Measurements from ENCODE around the gene PAF1.

Gene PAF1

DNA sequence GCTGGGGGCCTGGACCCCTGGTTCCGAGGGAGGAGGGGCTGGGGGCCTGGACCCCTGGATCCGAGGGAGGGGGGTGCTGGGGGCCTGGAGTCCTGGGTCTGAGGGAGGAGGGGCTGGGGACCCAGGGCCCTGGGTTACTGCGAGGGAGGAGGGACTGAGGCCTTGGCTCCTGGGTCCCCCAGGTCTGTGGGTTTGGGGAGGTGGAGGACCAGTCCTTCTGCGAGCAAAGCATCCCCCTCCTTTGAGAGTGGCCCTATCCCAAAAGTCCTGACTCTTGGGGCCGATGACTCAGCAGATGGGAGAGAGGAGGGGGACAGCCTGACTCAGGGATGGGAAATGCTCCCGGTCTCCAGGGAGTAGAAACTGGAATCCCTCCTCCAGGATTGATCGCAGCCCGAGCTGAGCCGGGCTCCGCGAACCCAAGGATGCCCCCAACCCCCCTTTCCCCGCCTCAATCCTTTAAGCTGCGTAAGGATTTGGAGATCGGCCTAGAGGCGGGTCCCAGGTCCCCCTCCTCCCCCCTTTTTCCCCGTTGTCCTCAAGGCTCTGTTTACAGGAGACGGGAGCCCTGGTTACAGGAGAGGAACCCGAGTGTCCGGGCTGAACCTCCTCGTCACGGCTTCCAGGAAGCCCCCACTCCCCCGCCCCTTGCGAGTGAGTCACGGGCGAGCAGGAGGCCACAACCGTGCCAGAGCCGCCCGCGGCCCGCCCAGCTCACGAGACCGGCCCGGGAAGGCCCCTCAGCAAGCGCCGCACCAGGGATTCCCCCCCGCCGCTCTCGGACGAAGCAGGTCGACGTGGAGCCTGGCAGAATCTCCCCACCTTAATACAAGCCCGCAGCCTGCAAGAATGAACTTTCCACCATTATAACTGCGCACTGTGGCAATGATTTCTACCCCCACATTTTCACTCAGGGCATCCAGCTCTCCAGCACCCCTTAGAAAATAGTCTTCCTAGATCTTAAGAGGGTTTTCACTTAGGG, 12.7 kb upstream of the PAF1 start:
- peak; percentile 87 for DNase-seq (ENCODE audit: insufficient read length, low spot score)
- no peak for FAIRE-seq
- TF ChIP-seq, protein P1, sequence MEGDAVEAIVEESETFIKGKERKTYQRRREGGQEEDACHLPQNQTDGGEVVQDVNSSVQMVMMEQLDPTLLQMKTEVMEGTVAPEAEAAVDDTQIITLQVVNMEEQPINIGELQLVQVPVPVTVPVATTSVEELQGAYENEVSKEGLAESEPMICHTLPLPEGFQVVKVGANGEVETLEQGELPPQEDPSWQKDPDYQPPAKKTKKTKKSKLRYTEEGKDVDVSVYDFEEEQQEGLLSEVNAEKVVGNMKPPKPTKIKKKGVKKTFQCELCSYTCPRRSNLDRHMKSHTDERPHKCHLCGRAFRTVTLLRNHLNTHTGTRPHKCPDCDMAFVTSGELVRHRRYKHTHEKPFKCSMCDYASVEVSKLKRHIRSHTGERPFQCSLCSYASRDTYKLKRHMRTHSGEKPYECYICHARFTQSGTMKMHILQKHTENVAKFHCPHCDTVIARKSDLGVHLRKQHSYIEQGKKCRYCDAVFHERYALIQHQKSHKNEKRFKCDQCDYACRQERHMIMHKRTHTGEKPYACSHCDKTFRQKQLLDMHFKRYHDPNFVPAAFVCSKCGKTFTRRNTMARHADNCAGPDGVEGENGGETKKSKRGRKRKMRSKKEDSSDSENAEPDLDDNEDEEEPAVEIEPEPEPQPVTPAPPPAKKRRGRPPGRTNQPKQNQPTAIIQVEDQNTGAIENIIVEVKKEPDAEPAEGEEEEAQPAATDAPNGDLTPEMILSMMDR (IDR thresholded peaks at IDR 0.05; ENCODE audit: insufficient read depth, missing control alignments): no peak

DNA sequence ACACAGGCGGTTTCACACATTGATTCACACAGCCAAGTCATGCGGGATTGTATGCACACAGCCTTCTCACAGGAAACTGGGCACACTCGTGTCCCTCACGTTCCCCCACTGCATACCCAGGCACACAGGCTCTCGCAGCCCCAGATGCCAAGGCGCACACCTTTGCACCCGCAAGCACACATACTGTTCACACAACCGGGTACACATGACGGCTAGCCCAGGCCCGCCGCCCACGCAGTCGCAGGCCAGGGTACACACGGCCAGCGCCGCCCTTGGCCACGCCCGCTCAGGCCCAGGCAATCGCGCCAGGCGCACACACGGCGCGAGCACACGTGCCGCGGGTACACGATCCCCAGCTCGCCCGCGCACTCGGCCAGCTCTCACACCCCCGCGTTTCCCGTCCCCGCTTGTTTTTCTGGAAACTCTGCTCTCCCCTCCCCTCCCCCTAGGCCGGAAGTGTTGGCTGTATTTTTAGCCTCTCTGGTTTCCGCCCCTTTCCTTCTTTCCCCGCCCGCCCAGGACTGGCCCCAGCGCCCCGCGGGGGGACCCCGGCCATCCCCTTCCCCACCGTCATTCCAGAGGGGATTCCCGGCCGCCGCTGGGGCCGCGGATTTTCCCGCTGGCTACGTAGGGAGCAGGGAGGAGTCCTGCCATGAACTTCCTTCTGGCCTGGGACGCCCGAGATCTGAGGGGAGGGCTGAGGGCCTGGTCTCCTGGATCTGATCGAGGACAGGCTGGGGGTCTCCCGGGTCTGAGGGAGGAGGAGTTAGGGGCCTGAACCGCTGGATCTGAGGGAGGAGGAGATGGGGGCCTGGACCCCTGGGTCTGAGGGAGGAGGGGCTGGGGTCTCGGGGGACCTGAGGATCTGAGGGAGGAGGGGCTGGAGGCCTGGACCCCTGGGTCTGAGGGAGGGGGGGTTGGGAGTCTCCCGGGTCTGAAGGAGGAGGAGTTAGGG, 11.7 kb upstream of the PAF1 start:
- FAIRE-seq (no peak), DNase-seq (ENCODE audit: insufficient read length, low spot score) (no peak)
- TF ChIP-seq, protein P1 (IDR thresholded peaks at IDR 0.05; ENCODE audit: insufficient read depth, missing control alignments): no peak

- FAIRE-seq (no peak), DNase-seq (ENCODE audit: insufficient read length, low spot score) (no peak)
- TF ChIP-seq, protein P1 (IDR thresholded peaks at IDR 0.05; ENCODE audit: insufficient read depth, missing control alignments): no peak
Observed at GRCh38 chr19:39401549-39402345, 10.8 kb upstream of the PAF1 start.

GRCh38 chr19:39401070-39401548, 10.2 kb upstream of the PAF1 start:
- TF ChIP-seq, protein P1 (IDR thresholded peaks at IDR 0.05; ENCODE audit: insufficient read depth, missing control alignments): no peak
- DNase-seq (ENCODE audit: insufficient read length, low spot score) (no peak), FAIRE-seq (no peak)

GRCh38 chr19:39400061-39400460, 9.2 kb upstream of the PAF1 start:
- FAIRE-seq (no peak), DNase-seq (ENCODE audit: insufficient read length, low spot score) (no peak)
- TF ChIP-seq, protein P1 (IDR thresholded peaks at IDR 0.05; ENCODE audit: insufficient read depth, missing control alignments): no peak

DNA sequence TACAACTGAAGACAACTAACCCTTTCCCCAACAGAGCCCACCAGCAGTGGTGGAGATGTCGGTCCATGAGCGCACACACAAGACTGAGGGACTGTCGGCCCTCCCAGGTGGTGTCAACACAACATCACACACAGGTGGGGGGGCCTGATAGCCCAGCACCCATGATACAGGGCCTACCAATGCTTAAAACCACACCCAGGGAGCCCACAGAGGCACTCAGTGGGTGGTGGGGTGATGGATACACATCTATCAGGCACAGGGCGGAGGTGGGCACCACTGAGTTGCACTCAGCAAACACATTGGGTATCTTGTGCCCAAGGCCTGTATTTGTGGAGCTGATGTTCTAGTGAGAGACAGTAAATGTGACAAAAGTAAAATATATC, 8.8 kb upstream of the PAF1 start:
- no peak for FAIRE-seq
- no peak for DNase-seq (ENCODE audit: insufficient read length, low spot score)
- TF ChIP-seq, protein P1 (IDR thresholded peaks at IDR 0.05; ENCODE audit: insufficient read depth, missing control alignments): no peak

Measured in D721Med (cell line).